Adrenal gland (tissue), 12 donors: ENCODE measurements around the gene TNRC6B. TPM values are rescaled to one million over a fixed set of nuclear protein-coding genes. Genes with fewer than 3 reads are reported as not detected.
A peak's percentile ranks its signal among the peaks of the same experiment; 100 is the strongest.

Experiments
- DNase-seq, 7 donors: peaks; one replicate each; pipeline ENCODE4 v3.0.0-alpha.2; 2019 to 2020
- H3K27ac ChIP-seq, 5 donors: fragments of 200-600 bp; sonication (generic) in 4 of 5; 1 replicate in 3 of 5; 2 replicates in 2 of 5; pipeline versions ENCODE4 v1.5.1 to v1.8.0; 2016 to 2020; ENCODE audit warnings: mild to moderate bottlenecking in 1 of 5
- H3K27me3 ChIP-seq: fragments of 200-600 bp; 2 replicates; pipeline ENCODE4 v1.8.0; 2021
- H3K36me3 ChIP-seq, 2 donors: fragments of 200-600 bp; replicated peaks in 1 of 2; 1 replicate in 1 of 2; 2 replicates in 1 of 2; pipeline versions ENCODE4 v1.5.1 to v1.8.0; 2018 to 2022
- H3K4me1 ChIP-seq, 2 donors: fragments of 200-600 bp; replicated peaks in 1 of 2; 1 replicate in 1 of 2; 2 replicates in 1 of 2; pipeline versions ENCODE4 v1.5.1 to v1.8.0; 2018 to 2021
- H3K4me3 ChIP-seq, 4 donors: fragments of 200-600 bp; sonication (generic) in 3 of 4; one replicate each; pipeline ENCODE4 v1.5.1; 2016 to 2018
- H3K9me3 ChIP-seq, 3 donors: fragments of 200-600 bp; sonication (generic) in 1 of 3; replicated peaks in 1 of 3; 1 replicate in 2 of 3; 2 replicates in 1 of 3; pipeline versions ENCODE4 v1.5.1 to v1.8.0; 2016 to 2021
- POLR2A ChIP-seq, 2 donors: fragments of 450-650 bp; IDR thresholded peaks; one replicate each; pipeline ENCODE4 v1.6.1; 2017; ENCODE audit warnings: antibody characterized with exemption in 2 of 2, mild to moderate bottlenecking in 2 of 2, moderate library complexity in 1 of 2
- WGBS, 4 donors: extraction: QIAGEN DNeasy Blood & Tissue Kit in 2 of 4; methylation state at CpG; one replicate each; pipeline versions ENCODE4 v1.1.5 to v1.1.7; 2013 to 2017; 5-methylcytosine and 5-hydroxymethylcytosine counted together
- intact Hi-C, 2 donors: fragments of 100-400 bp; cut with DNase I; formaldehyde crosslinking; loops; one replicate each; pipeline versions ENCODE4 v1.14.1 to v1.15.0; 2022 to 2023
- polyA plus RNA-seq, 3 donors: library from polyadenylated mRNA; stranded (reverse); fragments of 200-250 nt in 2 of 3; fragments of 350-450 nt in 1 of 3; fragmentation: Illumina TruSeq in 1 of 3; extraction: RNeasy Lipid Tissue Mini Kit (QIAGEN cat#74804) in 1 of 3; gene quantifications; one replicate each; pipeline ENCODE4 v1.2.3, GENCODE V29; 2013 to 2014
- total RNA-seq, 9 donors: library from RNA; depleted of rRNA in 4 of 9; stranded (reverse); fragments of >200 nt in 4 of 9; fragments of 120-200 nt in 1 of 9; fragmentation: NEBNext Ultra II Directional in 1 of 9; extraction: Animal tissue kit (Norgen Biotek cat#: 25700) in 1 of 9; gene quantifications; one replicate each; pipeline versions ENCODE4 v1.1.0 to v1.2.4, GENCODE V29; 2013 to 2023
- TF ChIP-seq, protein P1 (sequence below), 6 experiments: fragments of 450-650 bp in 4 of 6; fragments of 200-600 bp in 2 of 6; sonication (generic) in 1 of 6; IDR thresholded peaks; 1 replicate in 5 of 6; 2 replicates in 1 of 6; pipeline versions ENCODE4 v1.5.1 to v1.8.0; 2016 to 2021; ENCODE audit warnings: antibody characterized with exemption in 6 of 6, mild to moderate bottlenecking in 2 of 6, moderate library complexity in 1 of 6
- donor health status: healthy with polysubstance abuse.
- donor health status: Bipolar disorder and iron deficiency.
- donor health status: DM: yes; HTN: yes; CAD: no.
- donor health status: DM: no; HTN: no; CAD: no.
- donor health status: DM: no; HTN: no; CAD: no.
- donor health status: DM: yes; HTN: yes; CAD: no.

TNRC6B gene
- total and polyA plus RNA-seq, 12 donors = 2.8 to 57.6 (median 32.8) TPM

DNA sequence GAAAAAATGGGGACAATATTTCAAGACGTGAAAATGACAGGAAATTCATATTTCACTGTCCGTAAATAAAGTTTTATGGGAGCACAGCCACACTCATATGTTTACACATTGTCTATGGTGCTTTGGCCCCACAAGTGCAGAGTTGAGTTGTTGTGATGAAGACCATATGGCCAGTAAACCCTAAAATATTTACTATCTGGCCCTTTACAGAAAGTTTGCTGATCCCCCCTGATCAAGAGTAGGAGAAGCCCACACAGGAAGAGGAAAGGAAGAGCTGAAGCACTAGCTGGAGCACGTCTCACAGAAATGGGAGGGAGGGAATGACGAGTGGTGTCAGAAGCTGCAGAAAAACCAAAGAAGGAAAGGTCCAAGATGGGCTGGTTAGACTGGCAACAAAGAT lies 78.8 kb downstream of the TNRC6B start:
- 67 to 73% (median 68%) methylated on average over 4 of the region's 4 CpGs for WGBS, 4 donors
- no peak overlapping the region for H3K27ac ChIP-seq
- H3K9me3 ChIP-seq = no peaks in the 10 kb centered on the region
- intact Hi-C loops = no loop called here
- H3K36me3 ChIP-seq = peaks cover 0 to 4% of the 10 kb centered on the region in 2 donors
- TF ChIP-seq POLR2A (IDR thresholded peaks at IDR 0.05) = no peak
- TF ChIP-seq, protein P1, sequence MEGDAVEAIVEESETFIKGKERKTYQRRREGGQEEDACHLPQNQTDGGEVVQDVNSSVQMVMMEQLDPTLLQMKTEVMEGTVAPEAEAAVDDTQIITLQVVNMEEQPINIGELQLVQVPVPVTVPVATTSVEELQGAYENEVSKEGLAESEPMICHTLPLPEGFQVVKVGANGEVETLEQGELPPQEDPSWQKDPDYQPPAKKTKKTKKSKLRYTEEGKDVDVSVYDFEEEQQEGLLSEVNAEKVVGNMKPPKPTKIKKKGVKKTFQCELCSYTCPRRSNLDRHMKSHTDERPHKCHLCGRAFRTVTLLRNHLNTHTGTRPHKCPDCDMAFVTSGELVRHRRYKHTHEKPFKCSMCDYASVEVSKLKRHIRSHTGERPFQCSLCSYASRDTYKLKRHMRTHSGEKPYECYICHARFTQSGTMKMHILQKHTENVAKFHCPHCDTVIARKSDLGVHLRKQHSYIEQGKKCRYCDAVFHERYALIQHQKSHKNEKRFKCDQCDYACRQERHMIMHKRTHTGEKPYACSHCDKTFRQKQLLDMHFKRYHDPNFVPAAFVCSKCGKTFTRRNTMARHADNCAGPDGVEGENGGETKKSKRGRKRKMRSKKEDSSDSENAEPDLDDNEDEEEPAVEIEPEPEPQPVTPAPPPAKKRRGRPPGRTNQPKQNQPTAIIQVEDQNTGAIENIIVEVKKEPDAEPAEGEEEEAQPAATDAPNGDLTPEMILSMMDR (IDR thresholded peaks at IDR 0.05) = no peak
- no peaks in the 10 kb centered on the region for H3K27me3 ChIP-seq
- H3K4me1 ChIP-seq = peaks cover 3 to 28% of the 10 kb centered on the region in 2 donors
- DNase-seq = no peak
- no peak overlapping the region for H3K4me3 ChIP-seq

DNA sequence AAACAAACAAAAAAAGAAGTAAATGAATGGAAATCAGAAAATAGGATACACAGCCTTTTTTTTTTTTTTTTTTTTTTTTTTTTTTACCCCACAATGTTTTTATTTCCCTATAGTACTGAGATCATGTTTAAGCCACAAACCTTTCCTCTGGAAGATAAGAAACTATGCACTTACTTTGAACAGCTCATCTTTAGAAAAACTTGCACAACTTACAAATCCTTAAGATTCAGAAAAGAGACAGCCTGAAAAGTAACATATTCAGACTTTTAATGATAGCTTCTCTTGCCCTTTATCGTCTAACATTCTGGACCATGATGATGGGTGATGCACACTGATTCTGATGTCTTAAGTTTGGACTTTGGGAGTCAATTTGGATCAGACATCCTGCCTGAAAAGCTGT lies 80.3 kb downstream of the TNRC6B start:
- H3K36me3 ChIP-seq = peaks cover 0 to 10% of the 10 kb centered on the region in 2 donors
- H3K4me3 ChIP-seq = no peak overlapping the region
- peak overlapping the region in 4 of 5 donors; percentile 29 to 53 (median 50) for H3K27ac ChIP-seq
- TF ChIP-seq, protein P1 (IDR thresholded peaks at IDR 0.05) = no peak
- no peak for TF ChIP-seq POLR2A (IDR thresholded peaks at IDR 0.05)
- no peaks in the 10 kb centered on the region for H3K27me3 ChIP-seq
- no peak for DNase-seq
- intact Hi-C loops = no loop called here
- H3K9me3 ChIP-seq = no peaks in the 10 kb centered on the region
- WGBS, 4 donors = 58 to 72% (median 67%) methylated on average over 1 of the region's 1 CpG
- H3K4me1 ChIP-seq = peaks cover 3 to 15% of the 10 kb centered on the region in 2 donors

DNA sequence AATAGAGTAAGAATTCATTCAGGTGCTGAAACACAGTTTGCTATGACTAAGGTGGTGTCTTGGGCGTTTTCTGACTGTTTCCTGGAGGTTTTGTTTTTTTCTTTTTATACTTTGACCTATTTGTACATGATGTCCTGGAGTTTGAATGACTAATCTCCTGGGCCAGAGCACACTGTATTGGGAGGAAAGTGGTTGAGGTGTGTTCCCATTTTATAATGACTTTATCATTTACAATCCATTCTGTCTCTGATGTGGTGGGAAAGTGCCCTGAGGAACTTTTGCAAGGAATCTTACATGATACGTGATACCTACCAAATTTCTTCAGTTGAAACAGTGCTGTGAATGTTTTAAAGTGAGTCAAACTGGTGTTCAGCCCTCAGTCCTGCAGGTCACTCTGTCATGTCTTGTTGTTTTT lies 80.8 kb downstream of the TNRC6B start:
- H3K4me1 ChIP-seq = peaks cover 3 to 15% of the 10 kb centered on the region in 2 donors
- intact Hi-C loops = no loop called here
- DNase-seq = no peak

DNA sequence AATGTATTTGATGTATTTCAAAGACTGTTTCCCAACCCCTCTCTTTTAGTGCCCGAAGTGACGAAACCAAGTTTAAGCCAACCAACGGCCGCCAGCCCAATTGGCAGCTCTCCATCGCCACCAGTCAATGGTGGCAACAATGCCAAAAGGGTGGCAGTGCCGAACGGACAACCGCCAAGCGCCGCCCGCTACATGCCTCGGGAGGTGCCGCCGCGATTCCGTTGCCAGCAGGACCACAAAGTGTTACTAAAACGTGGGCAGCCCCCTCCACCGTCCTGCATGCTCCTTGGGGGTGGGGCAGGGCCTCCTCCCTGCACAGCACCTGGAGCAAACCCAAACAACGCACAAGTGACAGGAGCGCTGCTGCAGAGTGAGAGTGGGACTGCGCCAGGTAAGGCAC lies 84.1 kb downstream of the TNRC6B start:
- no peaks in the 10 kb centered on the region for H3K27me3 ChIP-seq
- peaks cover 0 to 17% of the 10 kb centered on the region in 2 donors for H3K36me3 ChIP-seq
- 91 to 99% (median 96%) methylated on average over 21 of the region's 21 CpGs for WGBS, 4 donors
- H3K4me1 ChIP-seq = peaks cover 3 to 25% of the 10 kb centered on the region in 2 donors
- no peak for DNase-seq
- intact Hi-C loops = no loop called here
- no peak overlapping the region for H3K27ac ChIP-seq
- TF ChIP-seq POLR2A (IDR thresholded peaks at IDR 0.05) = no peak
- TF ChIP-seq, protein P1 (IDR thresholded peaks at IDR 0.05) = no peak
- no peaks in the 10 kb centered on the region for H3K9me3 ChIP-seq
- no peak overlapping the region for H3K4me3 ChIP-seq

More for the DNA sequence above, 80.8 kb downstream of the TNRC6B start:
- peaks cover 0 to 10% of the 10 kb centered on the region in 2 donors for H3K36me3 ChIP-seq
- no peaks in the 10 kb centered on the region for H3K9me3 ChIP-seq
- no peaks in the 10 kb centered on the region for H3K27me3 ChIP-seq
- H3K4me3 ChIP-seq = no peak overlapping the region
- 18 to 47% (median 31%) methylated on average over 2 of the region's 2 CpGs for WGBS, 4 donors
- TF ChIP-seq, protein P1 (IDR thresholded peaks at IDR 0.05) = no peak
- TF ChIP-seq POLR2A (IDR thresholded peaks at IDR 0.05) = peak in 1 of 2 donors; percentile 11
- H3K27ac ChIP-seq = peak overlapping the region in 4 of 5 donors; percentile 29 to 53 (median 50)
